Esophagus muscularis mucosa (tissue), 4 donors: Measurements from ENCODE around the gene GALM. TPM values are rescaled to one million over a fixed set of nuclear protein-coding genes. Genes with fewer than 3 reads are reported as not detected.
A peak's percentile ranks its signal among the peaks of the same experiment; 100 is the strongest.

Experiments used
- DNase-seq: peaks from one replicate; pipeline ENCODE4 v3.0.0-alpha.2; 2017; ENCODE audit errors: extremely low spot score
- H3K27ac ChIP-seq, 4 donors: fragments of 200-600 bp; sonication (generic); replicated peaks in 1 of 4; 1 replicate in 3 of 4; 2 replicates in 1 of 4; pipeline ENCODE4 v1.5.1; 2016 to 2019; ENCODE audit warnings: mild to moderate bottlenecking in 1 of 4
- H3K27me3 ChIP-seq, 4 donors: fragments of 200-600 bp; sonication (generic); one replicate each; pipeline versions ENCODE4 v1.5.1 to v1.6.0; 2016 to 2019
- H3K36me3 ChIP-seq, 4 donors: fragments of 200-600 bp; sonication (generic); one replicate each; pipeline ENCODE4 v1.5.1; 2016 to 2019
- H3K4me1 ChIP-seq, 4 donors: fragments of 200-600 bp; sonication (generic); one replicate each; pipeline ENCODE4 v1.5.1; 2016 to 2019
- H3K4me3 ChIP-seq, 4 donors: fragments of 200-600 bp; sonication (generic); 1 replicate in 2 of 4; 2 replicates in 2 of 4; pipeline ENCODE4 v1.5.1; 2016 to 2019; ENCODE audit warnings: mild to moderate bottlenecking in 4 of 4, moderate library complexity in 1 of 4
- H3K9me3 ChIP-seq, 4 donors: fragments of 200-600 bp; sonication (generic); 1 replicate in 3 of 4; 2 replicates in 1 of 4; pipeline ENCODE4 v1.5.1; 2016 to 2019
- CTCF ChIP-seq, 3 experiments: fragments of 200-600 bp in 2 of 3; fragments of 450-650 bp in 1 of 3; sonication (generic) in 2 of 3; IDR thresholded peaks; one replicate each; pipeline ENCODE4 v1.5.1; 2017 to 2019; ENCODE audit warnings: antibody characterized with exemption in 3 of 3, mild to moderate bottlenecking in 2 of 3, moderate library complexity in 1 of 3
- EP300 ChIP-seq: sonication (generic); formaldehyde crosslinking; IDR thresholded peaks from one replicate; pipeline ENCODE4 v1.6.1; 2017; ENCODE audit warnings: antibody characterized with exemption
- POLR2A ChIP-seq: fragments of 450-650 bp; IDR thresholded peaks from one replicate; pipeline ENCODE4 v1.6.1; 2017; ENCODE audit warnings: antibody characterized with exemption, moderate library complexity, mild to moderate bottlenecking, low read depth
- POLR2AphosphoS5 ChIP-seq, 2 donors: sonication (generic); formaldehyde crosslinking; IDR thresholded peaks; one replicate each; pipeline ENCODE4 v1.6.1; 2017; ENCODE audit warnings: antibody characterized with exemption in 2 of 2
- WGBS: methylation state at CpG from one replicate; pipeline ENCODE4 v1.1.5; 2018; 5-methylcytosine and 5-hydroxymethylcytosine counted together
- intact Hi-C: fragments of 100-400 bp; cut with DNase I; formaldehyde crosslinking; loops from one replicate; pipeline ENCODE4 v1.15.1; 2023
- total RNA-seq, 4 donors: library from RNA; depleted of rRNA; stranded (reverse); fragments of >200 nt; gene quantifications; one replicate each; pipeline versions ENCODE4 v1.1.0 to v1.2.1, GENCODE V29; 2016

Gene GALM
- total RNA-seq, 4 donors from 2014 or later, result 8.3 to 14.6 (median 11.6) TPM

GRCh38 chr2:38666556-38666910 lies 619 bp downstream of the GALM start:
- no peaks in the 10 kb centered on the region for H3K36me3 ChIP-seq
- no peaks in the 10 kb centered on the region for H3K27me3 ChIP-seq
- peak overlapping the region; percentile 63 to 79 (median 74) for H3K27ac ChIP-seq
- H3K9me3 ChIP-seq, result no peaks in the 10 kb centered on the region
- 8% methylated on average over 4 of the region's 4 CpGs for WGBS
- no peak for DNase-seq
- TF ChIP-seq POLR2A, result no peak
- no peak for TF ChIP-seq EP300
- TF ChIP-seq CTCF (IDR thresholded peaks at IDR 0.05), result no peak
- no peak for TF ChIP-seq POLR2AphosphoS5 (IDR thresholded peaks at IDR 0.05)
- intact Hi-C loops, result loop anchor here (5.0 kb wide), 1 partner anchor 64 kb away; the partner anchor contains the start of gene HNRNPLL
- peaks cover 13 to 37% (median 28%) of the 10 kb centered on the region in 4 donors for H3K4me1 ChIP-seq
- peak overlapping the region; percentile 59 to 65 (median 62) for H3K4me3 ChIP-seq

- Histone ChIP-seq H3K4me1 (peaks cover 13 to 37% (median 28%) of the 10 kb centered on the region in 4 donors), H3K27ac (no peak overlapping the region), H3K36me3 (no peaks in the 10 kb centered on the region), H3K27me3 (no peaks in the 10 kb centered on the region), H3K9me3 (no peaks in the 10 kb centered on the region), H3K4me3 (no peak overlapping the region)
- intact Hi-C loops, result loop anchor here (5.0 kb wide), 1 partner anchor 66 kb away; the partner anchor contains the start of gene HNRNPLL
- no peak for DNase-seq
- TF ChIP-seq EP300, result no peak
- no peak for TF ChIP-seq POLR2A
- no peak for TF ChIP-seq POLR2AphosphoS5 (IDR thresholded peaks at IDR 0.05)
- no peak for TF ChIP-seq CTCF (IDR thresholded peaks at IDR 0.05)
- WGBS, result 83% methylated on average over 4 of the region's 4 CpGs
Measured at GRCh38 chr2:38668092-38668491, 2.2 kb downstream of the GALM start.

- 94% methylated on average over 16 of the region's 16 CpGs for WGBS
- Histone ChIP-seq H3K4me3 (no peak overlapping the region), H3K36me3 (no peaks in the 10 kb centered on the region), H3K27me3 (no peaks in the 10 kb centered on the region), H3K9me3 (no peaks in the 10 kb centered on the region), H3K27ac (no peak overlapping the region), H3K4me1 (peaks cover 13 to 37% (median 28%) of the 10 kb centered on the region in 4 donors)
- DNase-seq, result no peak
- TF ChIP-seq POLR2AphosphoS5 (IDR thresholded peaks at IDR 0.05) (no peak), POLR2A (no peak), EP300 (no peak), CTCF (IDR thresholded peaks at IDR 0.05) (no peak)
- intact Hi-C loops, result loop anchor here (5.0 kb wide), 1 partner anchor 67 kb away; the partner anchor contains the start of gene HNRNPLL
Measured at GRCh38 chr2:38668779-38669479, 3.0 kb downstream of the GALM start.

GRCh38 chr2:38671303-38671702 lies 5.4 kb downstream of the GALM start:
- Histone ChIP-seq H3K36me3 (peaks cover 0 to 8% (median 6%) of the 10 kb centered on the region in 4 donors), H3K27ac (no peak overlapping the region), H3K4me1 (peaks cover 12 to 27% (median 19%) of the 10 kb centered on the region in 4 donors), H3K27me3 (no peaks in the 10 kb centered on the region), H3K9me3 (no peaks in the 10 kb centered on the region), H3K4me3 (no peak overlapping the region)
- no peak for DNase-seq
- intact Hi-C loops, result no loop called here
- no peak for TF ChIP-seq EP300
- TF ChIP-seq POLR2AphosphoS5 (IDR thresholded peaks at IDR 0.05), result no peak
- TF ChIP-seq POLR2A, result no peak
- TF ChIP-seq CTCF (IDR thresholded peaks at IDR 0.05), result no peak
- 85% methylated on average over 6 of the region's 6 CpGs for WGBS
